ENCODE results near the gene FCER1A. TPM values are rescaled to one million over a fixed set of nuclear protein-coding genes. Genes with fewer than 3 reads are reported as not detected.

FCER1A gene
- total and polyA plus RNA-seq, 8 donors: 0.66 to 2.1 (median 1.1) TPM; not detected in 4

DNA sequence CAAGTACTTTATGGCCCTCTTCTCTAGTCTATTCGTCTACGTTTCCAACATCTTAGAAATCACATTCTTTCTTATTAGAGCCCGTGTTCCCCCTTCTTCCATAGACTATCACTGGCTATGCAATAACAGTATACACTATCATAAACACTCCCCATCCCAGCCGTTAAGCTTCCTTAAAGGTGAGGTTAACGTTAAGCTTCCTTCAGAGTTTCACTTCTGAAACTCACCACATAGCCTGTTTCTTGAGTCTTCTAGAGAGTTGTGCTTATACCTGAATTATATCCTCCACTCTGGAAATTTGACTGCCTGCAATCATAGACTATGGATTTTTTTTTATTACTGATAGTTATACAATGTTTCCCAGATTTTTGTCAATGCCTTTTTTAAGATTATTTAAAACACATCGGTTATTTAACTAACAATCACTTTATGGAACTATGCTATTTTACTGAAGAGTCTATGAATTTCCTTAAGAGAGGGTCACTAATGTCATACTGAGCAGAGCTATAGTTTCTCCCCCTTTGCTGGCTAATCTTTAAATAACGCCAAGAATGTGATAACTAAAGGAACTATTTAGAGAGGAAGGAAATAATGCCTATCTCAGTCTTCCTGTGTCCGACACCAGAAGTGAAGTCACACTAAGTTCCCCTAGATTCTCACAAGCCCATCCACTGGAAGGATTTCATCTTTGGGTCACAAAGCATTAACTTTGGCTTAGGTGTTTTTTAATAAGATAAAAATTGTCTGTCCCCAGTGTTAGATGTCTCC, 16.8 kb downstream of the FCER1A start:
- intact Hi-C loops (cut with DNase I): no loop called here
- ATAC-seq: no peak
- Histone ChIP-seq H3K27me3 (peaks cover 0 to 8% (median 0%) of the 10 kb centered on the region in 4 donors), H3K4me1 (no peaks in the 10 kb centered on the region), H3K27ac (no peak overlapping the region), H3K4me3 (no peak overlapping the region), H3K9me3 (no peaks in the 10 kb centered on the region), H3K36me3 (no peaks in the 10 kb centered on the region)
- no peak for FAIRE-seq
- TF ChIP-seq, protein P1, sequence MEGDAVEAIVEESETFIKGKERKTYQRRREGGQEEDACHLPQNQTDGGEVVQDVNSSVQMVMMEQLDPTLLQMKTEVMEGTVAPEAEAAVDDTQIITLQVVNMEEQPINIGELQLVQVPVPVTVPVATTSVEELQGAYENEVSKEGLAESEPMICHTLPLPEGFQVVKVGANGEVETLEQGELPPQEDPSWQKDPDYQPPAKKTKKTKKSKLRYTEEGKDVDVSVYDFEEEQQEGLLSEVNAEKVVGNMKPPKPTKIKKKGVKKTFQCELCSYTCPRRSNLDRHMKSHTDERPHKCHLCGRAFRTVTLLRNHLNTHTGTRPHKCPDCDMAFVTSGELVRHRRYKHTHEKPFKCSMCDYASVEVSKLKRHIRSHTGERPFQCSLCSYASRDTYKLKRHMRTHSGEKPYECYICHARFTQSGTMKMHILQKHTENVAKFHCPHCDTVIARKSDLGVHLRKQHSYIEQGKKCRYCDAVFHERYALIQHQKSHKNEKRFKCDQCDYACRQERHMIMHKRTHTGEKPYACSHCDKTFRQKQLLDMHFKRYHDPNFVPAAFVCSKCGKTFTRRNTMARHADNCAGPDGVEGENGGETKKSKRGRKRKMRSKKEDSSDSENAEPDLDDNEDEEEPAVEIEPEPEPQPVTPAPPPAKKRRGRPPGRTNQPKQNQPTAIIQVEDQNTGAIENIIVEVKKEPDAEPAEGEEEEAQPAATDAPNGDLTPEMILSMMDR (IDR thresholded peaks at IDR 0.05): no peak
- 46 to 64% methylated on average over 8 of the region's 8 CpGs for WGBS, 2 donors
- DNase-seq: no peak

- intact Hi-C loops (cut with DNase I): no loop called here
- 48 to 73% methylated on average over 2 of the region's 2 CpGs for WGBS, 2 donors
- H3K9me3 ChIP-seq: no peaks in the 10 kb centered on the region
- H3K36me3 ChIP-seq: no peaks in the 10 kb centered on the region
- ATAC-seq (no peak), DNase-seq (no peak), FAIRE-seq (no peak)
- H3K27ac ChIP-seq: no peak overlapping the region
- H3K4me3 ChIP-seq: no peak overlapping the region
- H3K27me3 ChIP-seq: no peaks in the 10 kb centered on the region
- no peaks in the 10 kb centered on the region for H3K4me1 ChIP-seq
- TF ChIP-seq, protein P1 (IDR thresholded peaks at IDR 0.05): no peak
Observed at GRCh38 chr1:159334797-159335196, 32.7 kb downstream of the FCER1A start.

GRCh38 chr1:159338018-159338417, 35.9 kb downstream of the FCER1A start:
- Histone ChIP-seq H3K9me3 (no peaks in the 10 kb centered on the region), H3K27me3 (no peaks in the 10 kb centered on the region), H3K27ac (no peak overlapping the region), H3K4me3 (no peak overlapping the region), H3K36me3 (no peaks in the 10 kb centered on the region), H3K4me1 (no peaks in the 10 kb centered on the region)
- TF ChIP-seq, protein P1 (IDR thresholded peaks at IDR 0.05): no peak
- intact Hi-C loops (cut with DNase I): no loop called here
- FAIRE-seq (no peak), DNase-seq (no peak), ATAC-seq (no peak)

- FAIRE-seq: no peak
- no peak overlapping the region for H3K4me3 ChIP-seq
- no peak overlapping the region for H3K27ac ChIP-seq
- no peak for ATAC-seq
- H3K36me3 ChIP-seq: no peaks in the 10 kb centered on the region
- no peaks in the 10 kb centered on the region for H3K9me3 ChIP-seq
- DNase-seq: no peak
- no peaks in the 10 kb centered on the region for H3K4me1 ChIP-seq
- no peaks in the 10 kb centered on the region for H3K27me3 ChIP-seq
- TF ChIP-seq, protein P1 (IDR thresholded peaks at IDR 0.05): no peak
- 10 to 13% methylated on average over 1 of the region's 1 CpG for WGBS, 2 donors
- intact Hi-C loops (cut with DNase I): no loop called here
Observed at GRCh38 chr1:159339536-159339935, 37.4 kb downstream of the FCER1A start.

DNA sequence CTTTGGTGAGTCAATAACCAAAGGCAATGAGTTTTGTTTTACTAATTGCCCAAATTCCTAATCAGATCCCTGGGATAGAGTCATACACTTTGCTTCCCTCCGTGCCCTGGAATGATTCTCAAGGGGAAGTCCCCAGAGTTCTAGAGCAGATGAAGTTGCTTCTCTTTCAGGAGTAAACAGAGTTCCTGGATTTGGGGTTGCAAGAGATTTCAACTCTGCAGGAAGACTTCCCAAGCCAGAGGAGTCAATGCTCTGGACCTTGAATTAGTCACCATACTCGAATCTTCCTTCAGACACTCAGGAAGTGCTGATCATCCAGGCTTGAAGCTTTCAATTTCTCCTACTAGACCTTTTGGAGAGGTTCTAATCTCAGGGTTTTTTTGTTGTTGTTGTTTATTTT, 39.6 kb downstream of the FCER1A start:
- DNase-seq (no peak), FAIRE-seq (no peak), ATAC-seq (no peak)
- intact Hi-C loops (cut with DNase I): no loop called here
- H3K4me1 ChIP-seq: no peaks in the 10 kb centered on the region
- no peak overlapping the region for H3K27ac ChIP-seq
- no peaks in the 10 kb centered on the region for H3K27me3 ChIP-seq
- H3K36me3 ChIP-seq: no peaks in the 10 kb centered on the region
- WGBS, 2 donors: 25 to 38% methylated on average over 2 of the region's 2 CpGs
- TF ChIP-seq, protein P1 (IDR thresholded peaks at IDR 0.05): no peak
- H3K9me3 ChIP-seq: no peaks in the 10 kb centered on the region
- H3K4me3 ChIP-seq: no peak overlapping the region

Data from pancreas (tissue), 10 donors.